IPS-18c (cell line): ENCODE data around the gene MMD2.
"Not testable (repeated sequence)": the region's sequence is repeated elsewhere in the genome, so short reads cannot be mapped to it uniquely, and the experiment has no call there.

ENCODE experiments used
- H3K4me3 ChIP-seq: 2 replicates; pipeline ENCODE4 v1.7.0; 2013; ENCODE audit warnings: low read depth, mild to moderate bottlenecking, low read length, moderate library complexity; ENCODE audit not compliant: insufficient read depth
- H3K9me3 ChIP-seq: one replicate; pipeline ENCODE4 v1.6.1; 2013; ENCODE audit warnings: mild to moderate bottlenecking, low read length, moderate library complexity; ENCODE audit not compliant: control insufficient read depth, insufficient read depth

The MMD2 gene

GRCh38 chr7:4958477-4959301 lies at the start of gene MMD2:
TSS of gene MMD2 (minus strand) at chr7:4959187. CDS start at chr7:4959017, 170 bp downstream.
- Histone ChIP-seq H3K4me3 (peak within 1 kb of the TSS; percentile 42; the same call in 1 of the 2 replicates), H3K9me3 (no peaks in the 10 kb centered on the region)

GRCh38 chr7:5005066-5005465 lies 46.1 kb upstream of the MMD2 start:
- Histone ChIP-seq H3K4me3 (no peak overlapping the region), H3K9me3 (no peaks in the 10 kb centered on the region)

- Histone ChIP-seq H3K4me3 (no peak overlapping the region), H3K9me3 (no peaks in the 10 kb centered on the region)
Measured at GRCh38 chr7:5001911-5002310, 42.9 kb upstream of the MMD2 start.

- Histone ChIP-seq H3K9me3 (no peaks in the 10 kb centered on the region), H3K4me3 (no peak overlapping the region)
Measured at GRCh38 chr7:5001003-5001402, 42.0 kb upstream of the MMD2 start.

GRCh38 chr7:4999369-4999950 lies 40.5 kb upstream of the MMD2 start:
- Histone ChIP-seq H3K9me3 (no peaks in the 10 kb centered on the region), H3K4me3 (no peak overlapping the region)

- Histone ChIP-seq H3K9me3 (no peaks in the 10 kb centered on the region), H3K4me3 (no peak overlapping the region)
Measured at GRCh38 chr7:4998910-4999309, 39.9 kb upstream of the MMD2 start.

GRCh38 chr7:4998244-4998643 lies 39.3 kb upstream of the MMD2 start:
- H3K9me3 ChIP-seq = no peaks in the 10 kb centered on the region
- H3K4me3 ChIP-seq = no peak overlapping the region

GRCh38 chr7:4996696-4997222 lies 37.8 kb upstream of the MMD2 start:
- no peak overlapping the region for H3K4me3 ChIP-seq
- no peaks in the 10 kb centered on the region for H3K9me3 ChIP-seq

GRCh38 chr7:4995429-4995969 lies 36.5 kb upstream of the MMD2 start:
- H3K9me3 ChIP-seq = no peaks in the 10 kb centered on the region
- no peak overlapping the region for H3K4me3 ChIP-seq

- H3K4me3 ChIP-seq = no peak overlapping the region
- H3K9me3 ChIP-seq = no peaks in the 10 kb centered on the region
Measured at GRCh38 chr7:4993471-4993870, 34.5 kb upstream of the MMD2 start.

- H3K9me3 ChIP-seq, H3K4me3 ChIP-seq: not testable (repeated sequence)
Measured at GRCh38 chr7:4982741-4983140, 23.8 kb upstream of the MMD2 start.

- not testable (repeated sequence) for H3K4me3 ChIP-seq, H3K9me3 ChIP-seq
Measured at GRCh38 chr7:4981295-4981890, 22.4 kb upstream of the MMD2 start.

- H3K9me3 ChIP-seq, H3K4me3 ChIP-seq: not testable (repeated sequence)
Measured at GRCh38 chr7:4975626-4976025, 16.6 kb upstream of the MMD2 start.

- Histone ChIP-seq H3K4me3 (peak overlapping the region; percentile 87), H3K9me3 (no peaks in the 10 kb centered on the region)
Measured at GRCh38 chr7:4973728-4974198, 14.8 kb upstream of the MMD2 start.

- H3K4me3 ChIP-seq, H3K9me3 ChIP-seq: not testable (repeated sequence)
Measured at GRCh38 chr7:4972446-4972845, 13.5 kb upstream of the MMD2 start.

GRCh38 chr7:4965295-4966022 lies 6.5 kb upstream of the MMD2 start:
- H3K4me3 ChIP-seq = no peak overlapping the region
- H3K9me3 ChIP-seq = no peaks in the 10 kb centered on the region

GRCh38 chr7:4964506-4964905 lies 5.5 kb upstream of the MMD2 start:
- Histone ChIP-seq H3K4me3 (no peak overlapping the region), H3K9me3 (no peaks in the 10 kb centered on the region)
